H9 (cell line): ENCODE data around the gene ALPI. TPM values are rescaled to one million over a fixed set of nuclear protein-coding genes. Genes with fewer than 3 reads are reported as not detected.

ENCODE experiments used
- DNase-seq: peaks from one replicate; pipeline ENCODE4 v3.0.0-alpha.2; 2017
- H2AFZ ChIP-seq: one replicate; pipeline ENCODE4 v1.6.1; 2013; ENCODE audit warnings: mild to moderate bottlenecking, low read length, control low read depth, moderate library complexity
- H2AK5ac ChIP-seq: 2 replicates; pipeline ENCODE4 v1.6.1; 2013; ENCODE audit warnings: low read length, control low read depth, mixed read lengths; ENCODE audit not compliant: insufficient read length
- H2BK120ac ChIP-seq: one replicate; pipeline ENCODE4 v1.6.1; 2013; ENCODE audit warnings: low read depth, mild to moderate bottlenecking, low read length, control low read depth, inconsistent platforms; ENCODE audit not compliant: poor library complexity, severe bottlenecking
- H2BK12ac ChIP-seq: 2 replicates; pipeline ENCODE4 v1.6.1; 2013; ENCODE audit warnings: low read length, control low read depth, mixed read lengths, low read depth; ENCODE audit not compliant: insufficient read length
- H2BK15ac ChIP-seq: 2 replicates; pipeline ENCODE4 v1.6.1; 2013; ENCODE audit warnings: low read depth, low read length, control low read depth
- H2BK20ac ChIP-seq: one replicate; pipeline ENCODE4 v1.6.1; 2013; ENCODE audit warnings: low read depth, mild to moderate bottlenecking, low read length, control low read depth, inconsistent platforms; ENCODE audit not compliant: poor library complexity, severe bottlenecking
- H2BK5ac ChIP-seq: 2 replicates; pipeline ENCODE4 v1.6.1; 2013; ENCODE audit warnings: low read length, control low read depth, mixed read lengths; ENCODE audit not compliant: insufficient read length
- H3K14ac ChIP-seq: 2 replicates; pipeline ENCODE4 v1.6.1; 2013; ENCODE audit warnings: low read length, control low read depth; ENCODE audit not compliant: insufficient read depth
- H3K18ac ChIP-seq: 2 replicates; pipeline ENCODE4 v1.6.1; 2013; ENCODE audit warnings: low read depth, mild to moderate bottlenecking, mixed read lengths, low read length, control low read depth; ENCODE audit not compliant: insufficient read length
- H3K23ac ChIP-seq: 2 replicates; pipeline ENCODE4 v1.6.1; 2013; ENCODE audit warnings: low read length, control low read depth, mixed read lengths, low read depth; ENCODE audit not compliant: insufficient read length
- H3K23me2 ChIP-seq: 2 replicates; pipeline ENCODE4 v1.6.1; 2013; ENCODE audit warnings: low read depth, mild to moderate bottlenecking, mixed read lengths, low read length, control low read depth; ENCODE audit not compliant: insufficient read length, poor library complexity, severe bottlenecking
- H3K27ac ChIP-seq: 2 replicates; pipeline ENCODE4 v1.5.1; 2013; ENCODE audit warnings: low read length, control low read depth, mixed read lengths, low read depth; ENCODE audit not compliant: insufficient read length
- H3K27me3 ChIP-seq: 2 replicates; pipeline ENCODE4 v1.6.1; 2013; ENCODE audit warnings: low read length, control low read depth, inconsistent platforms; ENCODE audit not compliant: insufficient read depth
- H3K4ac ChIP-seq: 2 replicates; pipeline ENCODE4 v1.6.1; 2013; ENCODE audit warnings: low read depth, mild to moderate bottlenecking, control low read depth, inconsistent platforms, low read length, moderate library complexity
- H3K4me1 ChIP-seq: 2 replicates; pipeline ENCODE4 v1.6.1; 2013; ENCODE audit warnings: low read length, control low read depth, inconsistent platforms; ENCODE audit not compliant: insufficient read depth
- H3K4me2 ChIP-seq: 2 replicates; pipeline ENCODE4 v1.6.1; 2013; ENCODE audit warnings: low read length, control low read depth, mixed read lengths; ENCODE audit not compliant: insufficient read length, insufficient read depth
- H3K56ac ChIP-seq: 2 replicates; pipeline ENCODE4 v1.6.1; 2013; ENCODE audit warnings: low read depth, mild to moderate bottlenecking, mixed read lengths, low read length, control low read depth; ENCODE audit not compliant: insufficient read length
- H3K79me1 ChIP-seq: 2 replicates; pipeline ENCODE4 v1.6.1; 2013; ENCODE audit warnings: low read depth, mild to moderate bottlenecking, moderate library complexity, low read length, control low read depth, inconsistent platforms; ENCODE audit not compliant: insufficient read depth, poor library complexity, severe bottlenecking
- H3K79me2 ChIP-seq: 2 replicates; pipeline ENCODE4 v1.6.1; 2013; ENCODE audit warnings: low read length, control low read depth, inconsistent platforms; ENCODE audit not compliant: insufficient read depth
- H3K9ac ChIP-seq: 2 replicates; pipeline ENCODE4 v1.6.1; 2013; ENCODE audit warnings: low read length, control low read depth, mixed read lengths; ENCODE audit not compliant: insufficient read length; ENCODE audit errors: extremely low read depth
- H3K9me3 ChIP-seq: one replicate; pipeline ENCODE4 v1.6.1; 2013; ENCODE audit warnings: low read depth, low read length, inconsistent platforms; ENCODE audit not compliant: control insufficient read depth
- H3T11ph ChIP-seq: one replicate; pipeline ENCODE4 v1.6.1; 2013; ENCODE audit warnings: mild to moderate bottlenecking, low read length, control low read depth, inconsistent platforms
- H4K20me1 ChIP-seq: one replicate; pipeline ENCODE4 v1.6.1; 2013; ENCODE audit not compliant: control insufficient read depth, insufficient read length, insufficient read depth
- H4K5ac ChIP-seq: 2 replicates; pipeline ENCODE4 v1.6.1; 2013; ENCODE audit warnings: low read depth, mild to moderate bottlenecking, mixed read lengths, low read length, control low read depth; ENCODE audit not compliant: insufficient read length
- H4K8ac ChIP-seq: replicated peaks from 2 replicates; pipeline ENCODE4 v1.6.1; 2013; ENCODE audit warnings: low read length, control low read depth, mixed read lengths, low read depth; ENCODE audit not compliant: insufficient read length
- H4K91ac ChIP-seq: 2 replicates; pipeline ENCODE4 v1.6.1; 2013; ENCODE audit warnings: low read depth, mild to moderate bottlenecking, moderate library complexity, mixed read lengths, low read length, control low read depth; ENCODE audit not compliant: insufficient read length
- H3K27ac Mint-ChIP-seq, 3 experiments: 2 replicates in 2 of 3; 3 replicates in 1 of 3; pipeline ENCODE4 v1.8.0; 2020 to 2021; ENCODE audit warnings: mixed read lengths in 3 of 3, mild to moderate bottlenecking in 1 of 3, moderate library complexity in 1 of 3
- H3K27me3 Mint-ChIP-seq: 2 replicates; pipeline ENCODE4 v1.8.0; 2021; ENCODE audit warnings: low read depth, mild to moderate bottlenecking, moderate library complexity, mixed read lengths
- H3K36me3 Mint-ChIP-seq, 3 experiments: 2 replicates in 2 of 3; 3 replicates in 1 of 3; pipeline ENCODE4 v1.8.0; 2020 to 2021; ENCODE audit warnings: low read depth in 3 of 3, mixed read lengths in 3 of 3; ENCODE audit not compliant: insufficient read depth in 1 of 3
- H3K4me1 Mint-ChIP-seq, 2 experiments: 2 replicates each; pipeline ENCODE4 v1.8.0; 2020; ENCODE audit warnings: mixed read lengths in 2 of 2
- H3K4me3 Mint-ChIP-seq, 2 experiments: 2 replicates in 1 of 2; 3 replicates in 1 of 2; pipeline ENCODE4 v1.8.0; 2020 to 2021; ENCODE audit warnings: mild to moderate bottlenecking in 2 of 2, mixed read lengths in 2 of 2, moderate library complexity in 1 of 2
- H3K9me3 Mint-ChIP-seq, 2 experiments: 2 replicates in 1 of 2; 3 replicates in 1 of 2; pipeline ENCODE4 v1.8.0; 2020; ENCODE audit warnings: mild to moderate bottlenecking in 2 of 2, mixed read lengths in 2 of 2, moderate library complexity in 1 of 2
- CTCF ChIP-seq: fragments of 200-600 bp; sonication (generic); conservative IDR thresholded peaks from 3 replicates; pipeline ENCODE4 v1.8.0; 2021; ENCODE audit warnings: antibody characterized with exemption, mild to moderate bottlenecking
- WGBS: extraction: QIAGEN DNeasy Blood & Tissue Kit; methylation state at CpG from one replicate; pipeline ENCODE4 v1.1.7; 2013; ENCODE audit warnings: missing lambda C conversion rate, low lambda C conversion rate, mixed read lengths; ENCODE audit not compliant: insufficient read length; ENCODE audit errors: extremely low coverage; 5-methylcytosine and 5-hydroxymethylcytosine counted together
- total RNA-seq: library from RNA; stranded (reverse); gene quantifications from 2 replicates; pipeline ENCODE4 v1.2.1, GENCODE V29; 2021

Gene ALPI
- total RNA-seq, 1 experiment from 2014 or later = not detected

- no peaks in the 10 kb centered on the region for H3K4me1 Mint-ChIP-seq
- Histone ChIP-seq H2BK12ac (no peak overlapping the region), H2BK15ac (no peak overlapping the region), H3K4me2 (no peak overlapping the region), H3K79me2 (no peaks in the 10 kb centered on the region), H3K9me3 (no peaks in the 10 kb centered on the region), H3K18ac (no peak overlapping the region), H2BK120ac (no peak overlapping the region), H3T11ph (no peak overlapping the region), H3K9ac (no peak overlapping the region), H4K8ac (no peak overlapping the region), H4K5ac (no peak overlapping the region), H3K27ac (no peak overlapping the region), H2AK5ac (no peak overlapping the region), H2BK5ac (no peak overlapping the region), H4K91ac (no peak overlapping the region), H2AFZ (no peak overlapping the region), H3K23ac (no peak overlapping the region), H3K23me2 (no peaks in the 10 kb centered on the region), H3K27me3 (no peaks in the 10 kb centered on the region), H4K20me1 (no peaks in the 10 kb centered on the region), H3K14ac (no peak overlapping the region; the same call in 1 of the 2 replicates), H2BK20ac (no peak overlapping the region), H3K56ac (no peak overlapping the region), H3K79me1 (no peaks in the 10 kb centered on the region), H3K4ac (no peak overlapping the region), H3K4me1 (no peaks in the 10 kb centered on the region)
- no peak for TF ChIP-seq CTCF
- no peak overlapping the region for H3K27ac Mint-ChIP-seq
- H3K9me3 Mint-ChIP-seq = no peaks in the 10 kb centered on the region
- H3K27me3 Mint-ChIP-seq = peaks cover 11% of the 10 kb centered on the region
- H3K36me3 Mint-ChIP-seq = no peaks in the 10 kb centered on the region
- WGBS = no CpG with 5 or more reads among the region's 10 CpGs
- peak; percentile 24 for DNase-seq
- H3K4me3 Mint-ChIP-seq = no peak overlapping the region
Observed at GRCh38 chr2:232448304-232448690, 7.7 kb upstream of the ALPI start.
